WERI-Rb-1 (cell line): ENCODE measurements around the gene AP5S1.
A peak's percentile ranks its signal among the peaks of the same experiment; 100 is the strongest.

Source experiments
- DNase-seq: peaks from one replicate; pipeline ENCODE4 v3.0.0-alpha.2; 2020
- H3K27ac ChIP-seq: fragments of 250-450 bp; sonication (Bioruptor Pico); 2 replicates; pipeline ENCODE4 v1.5.1; 2020; ENCODE audit warnings: mild to moderate bottlenecking, moderate library complexity
- H3K27me3 ChIP-seq: fragments of 250-450 bp; sonication (Bioruptor Pico); 2 replicates; pipeline ENCODE4 v1.5.1; 2021; ENCODE audit warnings: mild to moderate bottlenecking, low read depth, moderate library complexity; ENCODE audit not compliant: insufficient read depth, severe bottlenecking
- H3K36me3 ChIP-seq: fragments of 250-450 bp; sonication (Bioruptor Pico); 2 replicates; pipeline ENCODE4 v1.5.1; 2020; ENCODE audit warnings: mild to moderate bottlenecking, moderate library complexity
- H3K4me3 ChIP-seq: 2 replicates; pipeline ENCODE4 v1.5.1; 2011; ENCODE audit warnings: low read depth, mild to moderate bottlenecking, control low read depth, low read length
- H3K9me3 ChIP-seq: fragments of 250-450 bp; sonication (Bioruptor Pico); 2 replicates; pipeline ENCODE4 v1.5.1; 2021; ENCODE audit warnings: mild to moderate bottlenecking, moderate library complexity; ENCODE audit not compliant: severe bottlenecking
- TF ChIP-seq, protein P1 (sequence below): IDR thresholded peaks from 2 replicates; pipeline ENCODE4 v1.5.1; 2011; ENCODE audit warnings: low read depth, mild to moderate bottlenecking, control low read depth, inconsistent platforms, low read length

Gene AP5S1

DNA sequence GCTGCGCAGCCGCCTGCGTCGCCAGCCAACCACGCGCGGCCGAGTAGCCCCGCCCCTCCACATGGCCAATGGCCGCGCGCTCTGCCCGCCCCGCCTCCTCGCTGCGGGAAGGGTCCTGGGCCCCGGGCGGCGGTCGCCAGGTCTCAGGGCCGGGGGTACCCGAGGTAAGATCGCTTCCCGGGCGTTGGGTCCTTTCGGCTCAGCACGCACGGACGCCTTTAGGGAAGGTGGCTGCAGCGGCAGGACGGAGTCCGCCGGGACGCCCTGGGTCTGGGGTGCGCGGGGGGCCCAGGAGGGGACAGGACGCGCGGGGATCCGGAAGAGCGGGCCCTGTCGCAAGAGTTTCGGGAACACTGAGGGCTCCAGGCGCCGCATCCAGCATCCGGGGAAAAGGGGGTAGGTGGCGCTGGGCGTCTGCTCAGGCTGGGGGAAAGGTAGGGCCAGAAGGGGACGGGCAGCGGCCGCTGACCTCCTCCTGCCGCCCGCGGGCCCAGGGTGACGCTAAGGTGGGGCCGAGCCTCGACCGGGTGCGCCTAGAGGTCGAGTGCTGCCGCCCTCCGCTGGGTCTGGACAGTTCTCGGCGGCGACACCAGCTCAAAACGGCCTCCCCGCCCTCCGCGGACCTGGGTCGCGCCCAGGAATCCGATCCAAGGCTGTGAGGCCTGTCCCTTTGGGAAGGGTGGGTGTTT, 26.5 kb downstream of the AP5S1 start, which contains the start of gene MAVS:
Gene MAVS, plus strand, starts transcription at position 95 of the 689 bp plus-strand sequence. CDS start 7,791 bp downstream, outside the sequence.
- H3K27me3 ChIP-seq: no peaks in the 10 kb centered on the region
- H3K4me3 ChIP-seq: peak within 1 kb of the TSS; percentile 94
- TF ChIP-seq, protein P1, sequence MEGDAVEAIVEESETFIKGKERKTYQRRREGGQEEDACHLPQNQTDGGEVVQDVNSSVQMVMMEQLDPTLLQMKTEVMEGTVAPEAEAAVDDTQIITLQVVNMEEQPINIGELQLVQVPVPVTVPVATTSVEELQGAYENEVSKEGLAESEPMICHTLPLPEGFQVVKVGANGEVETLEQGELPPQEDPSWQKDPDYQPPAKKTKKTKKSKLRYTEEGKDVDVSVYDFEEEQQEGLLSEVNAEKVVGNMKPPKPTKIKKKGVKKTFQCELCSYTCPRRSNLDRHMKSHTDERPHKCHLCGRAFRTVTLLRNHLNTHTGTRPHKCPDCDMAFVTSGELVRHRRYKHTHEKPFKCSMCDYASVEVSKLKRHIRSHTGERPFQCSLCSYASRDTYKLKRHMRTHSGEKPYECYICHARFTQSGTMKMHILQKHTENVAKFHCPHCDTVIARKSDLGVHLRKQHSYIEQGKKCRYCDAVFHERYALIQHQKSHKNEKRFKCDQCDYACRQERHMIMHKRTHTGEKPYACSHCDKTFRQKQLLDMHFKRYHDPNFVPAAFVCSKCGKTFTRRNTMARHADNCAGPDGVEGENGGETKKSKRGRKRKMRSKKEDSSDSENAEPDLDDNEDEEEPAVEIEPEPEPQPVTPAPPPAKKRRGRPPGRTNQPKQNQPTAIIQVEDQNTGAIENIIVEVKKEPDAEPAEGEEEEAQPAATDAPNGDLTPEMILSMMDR: no peak
- no peaks in the 10 kb centered on the region for H3K36me3 ChIP-seq
- peak; percentile 87 for DNase-seq
- H3K9me3 ChIP-seq: no peaks in the 10 kb centered on the region
- peak within 1 kb of the TSS; percentile 72 for H3K27ac ChIP-seq

DNA sequence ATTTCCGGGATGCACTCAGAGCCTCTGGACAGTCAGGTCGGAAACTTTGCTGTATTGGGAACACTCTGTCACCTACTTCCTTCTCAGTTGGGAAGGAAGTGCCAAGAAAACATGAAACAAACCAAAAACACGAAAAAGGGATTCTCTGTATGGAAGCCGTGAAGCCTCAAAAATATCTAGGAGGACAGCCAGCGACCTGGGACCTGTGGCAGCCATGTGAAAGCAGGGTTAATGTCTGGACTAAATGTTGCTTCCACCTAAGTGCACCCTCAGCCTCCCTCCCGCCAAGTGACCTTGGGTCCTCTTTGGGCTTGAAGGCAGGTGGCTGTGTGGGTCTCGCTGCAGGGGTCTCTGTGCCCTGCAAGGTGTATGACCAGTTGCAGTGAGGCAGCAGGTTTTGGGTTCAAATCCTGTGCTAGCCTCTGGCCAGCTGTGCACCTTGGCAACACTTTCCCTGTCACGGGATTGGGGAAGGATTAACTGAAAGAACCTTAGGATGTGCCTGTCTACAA, 27.1 kb downstream of the AP5S1 start:
- H3K9me3 ChIP-seq: no peaks in the 10 kb centered on the region

DNA sequence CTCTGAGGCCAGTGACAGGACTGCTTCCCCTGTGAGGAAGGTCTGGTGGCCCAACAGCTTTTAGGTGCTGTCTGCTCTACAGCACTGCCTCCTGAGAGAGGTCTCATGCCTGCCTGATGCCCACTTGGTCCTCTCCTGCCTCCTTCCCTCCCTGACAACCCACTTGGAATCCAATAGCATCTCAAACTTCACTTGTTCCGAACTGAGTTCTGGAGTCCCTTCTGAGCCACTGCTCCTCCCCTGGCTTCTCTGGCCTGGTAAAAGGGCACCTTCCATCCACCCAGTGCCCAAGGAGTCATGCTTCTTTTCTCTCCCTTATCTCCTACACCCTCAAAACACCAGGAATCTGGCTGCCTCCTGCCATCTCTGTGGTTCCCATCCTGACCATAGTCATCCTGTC, 28.2 kb downstream of the AP5S1 start:
- Histone ChIP-seq H3K27me3 (no peaks in the 10 kb centered on the region), H3K27ac (no peak overlapping the region), H3K9me3 (no peaks in the 10 kb centered on the region), H3K4me3 (no peak overlapping the region), H3K36me3 (no peaks in the 10 kb centered on the region)
- DNase-seq: no peak
- TF ChIP-seq, protein P1: no peak

More for the DNA sequence above, 27.1 kb downstream of the AP5S1 start:
- DNase-seq: no peak
- Histone ChIP-seq H3K4me3 (peak overlapping the region; percentile 94), H3K27ac (peak overlapping the region; percentile 72), H3K36me3 (no peaks in the 10 kb centered on the region), H3K27me3 (no peaks in the 10 kb centered on the region)
- TF ChIP-seq, protein P1: no peak

DNA sequence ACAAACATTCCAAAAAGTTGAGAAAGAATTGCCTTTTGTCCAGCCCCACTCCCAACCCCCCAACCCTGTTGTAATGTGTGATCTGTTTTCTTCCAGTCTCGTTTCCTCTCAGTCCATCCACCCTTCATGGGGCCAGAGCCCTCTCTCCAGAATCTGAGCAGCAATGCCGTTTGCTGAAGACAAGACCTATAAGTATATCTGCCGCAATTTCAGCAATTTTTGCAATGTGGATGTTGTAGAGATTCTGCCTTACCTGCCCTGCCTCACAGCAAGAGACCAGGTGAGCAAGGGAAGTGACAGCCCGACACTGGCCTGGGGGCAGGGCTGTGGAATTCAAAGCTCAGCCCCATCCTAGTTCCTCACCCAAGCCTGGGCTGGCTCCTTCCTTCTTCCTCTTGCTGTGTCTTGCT, 34.1 kb downstream of the AP5S1 start:
- peaks cover 29% of the 10 kb centered on the region for H3K36me3 ChIP-seq
- no peaks in the 10 kb centered on the region for H3K9me3 ChIP-seq
- no peak overlapping the region for H3K27ac ChIP-seq
- DNase-seq: no peak
- TF ChIP-seq, protein P1: no peak
- H3K27me3 ChIP-seq: no peaks in the 10 kb centered on the region
- H3K4me3 ChIP-seq: no peak overlapping the region

DNA sequence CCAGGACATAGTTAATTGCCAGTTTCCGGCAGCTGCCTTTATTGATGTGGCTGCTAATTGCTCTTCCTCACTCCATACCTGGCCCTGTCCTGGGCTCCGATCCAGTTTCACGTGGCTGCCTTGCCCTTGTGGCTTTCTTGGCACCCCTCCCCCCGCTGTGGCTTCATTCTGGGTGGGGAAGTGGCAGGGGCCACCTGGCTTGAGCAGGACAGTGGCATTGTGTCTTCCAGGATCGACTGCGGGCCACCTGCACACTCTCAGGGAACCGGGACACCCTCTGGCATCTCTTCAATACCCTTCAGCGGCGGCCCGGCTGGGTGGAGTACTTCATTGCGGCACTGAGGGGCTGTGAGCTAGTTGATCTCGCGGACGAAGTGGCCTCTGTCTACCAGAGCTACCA, 37.1 kb downstream of the AP5S1 start:
- Histone ChIP-seq H3K27ac (no peak overlapping the region), H3K27me3 (no peaks in the 10 kb centered on the region), H3K9me3 (no peaks in the 10 kb centered on the region), H3K4me3 (no peak overlapping the region), H3K36me3 (peaks cover 46% of the 10 kb centered on the region)
- no peak for DNase-seq
- TF ChIP-seq, protein P1: no peak

DNA sequence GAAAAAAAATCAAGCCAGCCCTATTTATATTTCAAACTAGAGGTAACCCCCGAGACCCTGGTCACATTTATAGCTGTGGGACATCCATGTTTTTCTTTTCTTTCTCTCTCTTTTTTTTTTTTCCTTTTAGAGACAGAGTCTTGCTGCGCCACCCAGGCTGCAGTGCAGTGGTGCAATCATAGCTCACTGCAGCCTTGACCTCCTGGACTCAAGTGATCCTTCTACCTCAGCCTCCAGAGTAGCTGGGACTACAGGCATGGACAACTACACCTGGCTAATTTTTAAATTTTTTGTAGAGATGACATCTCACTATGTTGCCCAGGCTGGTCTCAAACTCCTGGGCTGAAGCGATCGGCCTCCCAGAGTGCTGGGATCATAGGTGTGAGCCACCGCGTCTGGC, 38.3 kb downstream of the AP5S1 start:
- no peak for DNase-seq
- Histone ChIP-seq H3K9me3 (no peaks in the 10 kb centered on the region), H3K27me3 (no peaks in the 10 kb centered on the region), H3K27ac (no peak overlapping the region), H3K36me3 (peaks cover 59% of the 10 kb centered on the region), H3K4me3 (no peak overlapping the region)
- TF ChIP-seq, protein P1: no peak
